ENCODE data around the gene TMC1.

Gene TMC1

GRCh38 chr9:72726947-72727346 lies 205.5 kb downstream of the TMC1 start:
- no peaks in the 10 kb centered on the region for H3K36me3 ChIP-seq (ENCODE audit: insufficient read depth, low read length)
- H3K9ac ChIP-seq (ENCODE audit: low read depth, low read length), result no peak overlapping the region
- TF ChIP-seq EZH2 (IDR thresholded peaks at IDR 0.05; ENCODE audit: borderline replicate concordance, low read depth, low read length, severe bottlenecking) (no peak), CTCF (IDR thresholded peaks at IDR 0.05; ENCODE audit: borderline replicate concordance, extremely low read depth, low read length, poor library complexity, severe bottlenecking) (no peak)
- H3K4me3 ChIP-seq (ENCODE audit: low read depth in 1 of 2, low read length in 2 of 2), result no peak overlapping the region
- no peaks in the 10 kb centered on the region for H4K20me1 ChIP-seq (ENCODE audit: insufficient read depth, low read length)
- H3K9me3 ChIP-seq (ENCODE audit: insufficient read depth, low read length, severe bottlenecking), result no peaks in the 10 kb centered on the region
- no peaks in the 10 kb centered on the region for H3K4me1 ChIP-seq (ENCODE audit: insufficient read depth, low read length)
- no peaks in the 10 kb centered on the region for H3K79me2 ChIP-seq (ENCODE audit: insufficient read depth, low read length)
- no peak overlapping the region for H3K27ac ChIP-seq (ENCODE audit: low read length)
- H3K27me3 ChIP-seq (ENCODE audit: insufficient read depth, low read length, poor library complexity), result no peaks in the 10 kb centered on the region
- H3K4me2 ChIP-seq (ENCODE audit: insufficient read depth, low read length), result no peak overlapping the region
- ATAC-seq (ENCODE audit: insufficient read depth, low read depth) (no peak), DNase-seq (no peak)
- H2AFZ ChIP-seq (ENCODE audit: low read depth, low read length), result no peak overlapping the region

GRCh38 chr9:72728031-72728770 lies 206.8 kb downstream of the TMC1 start:
- Histone ChIP-seq H3K36me3 (ENCODE audit: insufficient read depth, low read length) (no peaks in the 10 kb centered on the region), H3K4me1 (ENCODE audit: insufficient read depth, low read length) (no peaks in the 10 kb centered on the region), H2AFZ (ENCODE audit: low read depth, low read length) (no peak overlapping the region), H3K4me2 (ENCODE audit: insufficient read depth, low read length) (no peak overlapping the region), H3K27me3 (ENCODE audit: insufficient read depth, low read length, poor library complexity) (no peaks in the 10 kb centered on the region), H3K27ac (ENCODE audit: low read length) (no peak overlapping the region), H3K9ac (ENCODE audit: low read depth, low read length) (no peak overlapping the region), H4K20me1 (ENCODE audit: insufficient read depth, low read length) (no peaks in the 10 kb centered on the region), H3K9me3 (ENCODE audit: insufficient read depth, low read length, severe bottlenecking) (no peaks in the 10 kb centered on the region), H3K4me3 (ENCODE audit: low read depth in 1 of 2, low read length in 2 of 2) (no peak overlapping the region), H3K79me2 (ENCODE audit: insufficient read depth, low read length) (no peaks in the 10 kb centered on the region)
- no peak for DNase-seq
- no peak for TF ChIP-seq CTCF (IDR thresholded peaks at IDR 0.05; ENCODE audit: borderline replicate concordance, extremely low read depth, low read length, poor library complexity, severe bottlenecking)
- TF ChIP-seq EZH2 (IDR thresholded peaks at IDR 0.05; ENCODE audit: borderline replicate concordance, low read depth, low read length, severe bottlenecking), result no peak
- ATAC-seq (ENCODE audit: insufficient read depth, low read depth), result no peak

GRCh38 chr9:72733895-72734294 lies 212.5 kb downstream of the TMC1 start:
- H4K20me1 ChIP-seq (ENCODE audit: insufficient read depth, low read length), result no peaks in the 10 kb centered on the region
- H3K4me1 ChIP-seq (ENCODE audit: insufficient read depth, low read length), result no peaks in the 10 kb centered on the region
- H3K27ac ChIP-seq (ENCODE audit: low read length), result no peak overlapping the region
- TF ChIP-seq CTCF (IDR thresholded peaks at IDR 0.05; ENCODE audit: borderline replicate concordance, extremely low read depth, low read length, poor library complexity, severe bottlenecking), result no peak
- TF ChIP-seq EZH2 (IDR thresholded peaks at IDR 0.05; ENCODE audit: borderline replicate concordance, low read depth, low read length, severe bottlenecking), result no peak
- H3K9ac ChIP-seq (ENCODE audit: low read depth, low read length), result no peak overlapping the region
- no peaks in the 10 kb centered on the region for H3K9me3 ChIP-seq (ENCODE audit: insufficient read depth, low read length, severe bottlenecking)
- ATAC-seq (ENCODE audit: insufficient read depth, low read depth), result no peak
- no peaks in the 10 kb centered on the region for H3K36me3 ChIP-seq (ENCODE audit: insufficient read depth, low read length)
- H3K79me2 ChIP-seq (ENCODE audit: insufficient read depth, low read length), result no peaks in the 10 kb centered on the region
- H3K27me3 ChIP-seq (ENCODE audit: insufficient read depth, low read length, poor library complexity), result peaks cover 2% of the 10 kb centered on the region
- no peak overlapping the region for H2AFZ ChIP-seq (ENCODE audit: low read depth, low read length)
- DNase-seq, result no peak
- no peak overlapping the region for H3K4me3 ChIP-seq (ENCODE audit: low read depth in 1 of 2, low read length in 2 of 2)
- H3K4me2 ChIP-seq (ENCODE audit: insufficient read depth, low read length), result no peak overlapping the region
